Epithelial cell of prostate (primary cell): Measurements from ENCODE around the gene USP5.

Experiments
- DNase-seq: peaks from one replicate; pipeline ENCODE4 v3.0.0-alpha.2; 2011; ENCODE audit warnings: low read depth, low spot score
- H3K27ac ChIP-seq: fragments of 450-650 bp; 2 replicates; pipeline ENCODE4 v1.5.1; 2017; ENCODE audit warnings: mild to moderate bottlenecking

Gene USP5

GRCh38 chr12:6838854-6839253 is 13.1 kb upstream of the USP5 start:
- no peak for DNase-seq
- H3K27ac ChIP-seq = no peak overlapping the region

GRCh38 chr12:6839482-6840201 is 12.3 kb upstream of the USP5 start:
- no peak overlapping the region for H3K27ac ChIP-seq
- no peak for DNase-seq

- no peak for DNase-seq
- no peak overlapping the region for H3K27ac ChIP-seq
These were observed 11.6 kb upstream of the USP5 start for GRCh38 chr12:6840330-6840729.

GRCh38 chr12:6840761-6841515 is 11.0 kb upstream of the USP5 start, which contains the start of gene GNB3:
Gene GNB3 (plus strand): TSS chr12:6840925. CDS start chr12:6841288, 363 bp downstream.
- no peak for DNase-seq
- no peak within 1 kb of the TSS for H3K27ac ChIP-seq

- no peak for DNase-seq
- no peak overlapping the region for H3K27ac ChIP-seq
These were observed 9.9 kb upstream of the USP5 start for GRCh38 chr12:6842075-6842474.

GRCh38 chr12:6843118-6843902 is 8.6 kb upstream of the USP5 start:
- no peak overlapping the region for H3K27ac ChIP-seq
- DNase-seq = no peak

- H3K27ac ChIP-seq = no peak overlapping the region
- no peak for DNase-seq
These were observed 6.6 kb upstream of the USP5 start for GRCh38 chr12:6845395-6845794.

GRCh38 chr12:6846316-6846869 is 5.6 kb upstream of the USP5 start:
- no peak for DNase-seq
- H3K27ac ChIP-seq = no peak overlapping the region

GRCh38 chr12:6847676-6848075 is 4.3 kb upstream of the USP5 start:
- no peak overlapping the region for H3K27ac ChIP-seq
- no peak for DNase-seq

GRCh38 chr12:6849427-6849826 is 2.5 kb upstream of the USP5 start:
- DNase-seq = no peak
- no peak overlapping the region for H3K27ac ChIP-seq

GRCh38 chr12:6849976-6850560 is 1.9 kb upstream of the USP5 start:
- no peak for DNase-seq
- no peak overlapping the region for H3K27ac ChIP-seq

- DNase-seq = no peak
- no peak overlapping the region for H3K27ac ChIP-seq
These were observed 1.2 kb upstream of the USP5 start for GRCh38 chr12:6850796-6851152.

- H3K27ac ChIP-seq = peak within 1 kb of the TSS; percentile 66
- DNase-seq = peak; percentile 97
These were observed 613 bp upstream of the USP5 start, which contains the start of gene CDCA3 for GRCh38 chr12:6851153-6851920. Gene CDCA3 (minus strand): TSS chr12:6851286. CDS start chr12:6850952, 334 bp downstream.

- peak; percentile 62 for DNase-seq
- peak overlapping the region; percentile 66 for H3K27ac ChIP-seq
These were observed 853 bp downstream of the USP5 start for GRCh38 chr12:6852651-6853354.

- peak overlapping the region; percentile 66 for H3K27ac ChIP-seq
These were observed 1.7 kb downstream of the USP5 start for GRCh38 chr12:6853626-6854025.

GRCh38 chr12:6854036-6854435 is 2.1 kb downstream of the USP5 start:
- H3K27ac ChIP-seq = no peak overlapping the region
- no peak for DNase-seq

More at GRCh38 chr12:6853626-6854025, 1.7 kb downstream of the USP5 start:
- DNase-seq = no peak

GRCh38 chr12:6855322-6855721 is 3.4 kb downstream of the USP5 start:
- no peak for DNase-seq
- no peak overlapping the region for H3K27ac ChIP-seq

GRCh38 chr12:6858799-6859198 is 6.8 kb downstream of the USP5 start:
- no peak overlapping the region for H3K27ac ChIP-seq
- DNase-seq = no peak

- no peak overlapping the region for H3K27ac ChIP-seq
- no peak for DNase-seq
These were observed 8.2 kb downstream of the USP5 start for GRCh38 chr12:6860116-6860515.
